Sigmoid colon (tissue), 4 donors: Measurements from ENCODE around the gene TMPRSS6.

Source experiments
- EP300 ChIP-seq, 4 donors: sonication (generic); formaldehyde crosslinking; IDR thresholded peaks; one replicate each; pipeline ENCODE4 v1.6.1; 2017; ENCODE audit warnings: antibody characterized with exemption in 4 of 4
- POLR2A ChIP-seq, 2 donors: fragments of 450-650 bp; IDR thresholded peaks; one replicate each; pipeline ENCODE4 v1.6.1; 2016; ENCODE audit warnings: antibody characterized with exemption in 2 of 2, mild to moderate bottlenecking in 2 of 2, moderate library complexity in 2 of 2
- POLR2AphosphoS5 ChIP-seq, 4 donors: sonication (generic); formaldehyde crosslinking; IDR thresholded peaks; one replicate each; pipeline ENCODE4 v1.6.1; 2017; ENCODE audit warnings: antibody characterized with exemption in 4 of 4
- TF ChIP-seq, protein P1 (sequence below), 4 experiments: fragments of 450-650 bp in 3 of 4; fragments of 200-600 bp in 1 of 4; IDR thresholded peaks; one replicate each; pipeline ENCODE4 v1.5.1; 2016 to 2019; ENCODE audit warnings: antibody characterized with exemption in 4 of 4, mild to moderate bottlenecking in 3 of 4, moderate library complexity in 2 of 4

DNA sequence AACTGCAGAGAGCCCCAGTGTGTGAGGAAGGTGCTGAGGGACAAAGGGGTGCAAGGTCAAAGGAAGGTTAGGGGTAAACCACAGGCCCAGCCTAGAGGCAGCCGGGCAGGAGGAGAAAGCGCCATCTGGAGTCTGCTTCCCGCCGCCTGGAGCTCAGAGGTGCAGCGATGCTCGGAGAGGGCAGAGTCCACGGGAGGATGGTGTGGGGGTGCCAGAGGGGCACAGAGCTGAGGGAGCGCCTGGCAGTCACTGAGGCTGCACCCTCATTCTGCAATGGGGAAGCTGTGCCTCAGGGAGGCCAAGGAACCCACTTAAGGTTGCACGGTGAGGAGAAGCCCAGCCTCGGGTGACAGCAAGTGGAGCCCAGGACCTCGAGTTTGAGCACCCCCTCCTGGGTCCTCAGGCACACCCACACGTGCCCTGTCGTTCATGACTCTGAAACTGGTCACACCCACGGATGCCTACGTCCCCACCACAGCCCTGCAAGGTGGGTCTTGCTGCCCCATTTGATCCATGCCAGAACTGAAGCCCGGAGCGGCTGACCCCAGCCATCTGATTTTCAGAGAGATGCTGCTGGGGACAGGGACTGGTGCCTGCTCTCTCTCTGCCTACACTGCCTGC, 38.6 kb upstream of the TMPRSS6 start:
- TF ChIP-seq POLR2A (IDR thresholded peaks at IDR 0.05) (no peak), EP300 (IDR thresholded peaks at IDR 0.05) (no peak), POLR2AphosphoS5 (IDR thresholded peaks at IDR 0.05) (no peak)
- TF ChIP-seq, protein P1, sequence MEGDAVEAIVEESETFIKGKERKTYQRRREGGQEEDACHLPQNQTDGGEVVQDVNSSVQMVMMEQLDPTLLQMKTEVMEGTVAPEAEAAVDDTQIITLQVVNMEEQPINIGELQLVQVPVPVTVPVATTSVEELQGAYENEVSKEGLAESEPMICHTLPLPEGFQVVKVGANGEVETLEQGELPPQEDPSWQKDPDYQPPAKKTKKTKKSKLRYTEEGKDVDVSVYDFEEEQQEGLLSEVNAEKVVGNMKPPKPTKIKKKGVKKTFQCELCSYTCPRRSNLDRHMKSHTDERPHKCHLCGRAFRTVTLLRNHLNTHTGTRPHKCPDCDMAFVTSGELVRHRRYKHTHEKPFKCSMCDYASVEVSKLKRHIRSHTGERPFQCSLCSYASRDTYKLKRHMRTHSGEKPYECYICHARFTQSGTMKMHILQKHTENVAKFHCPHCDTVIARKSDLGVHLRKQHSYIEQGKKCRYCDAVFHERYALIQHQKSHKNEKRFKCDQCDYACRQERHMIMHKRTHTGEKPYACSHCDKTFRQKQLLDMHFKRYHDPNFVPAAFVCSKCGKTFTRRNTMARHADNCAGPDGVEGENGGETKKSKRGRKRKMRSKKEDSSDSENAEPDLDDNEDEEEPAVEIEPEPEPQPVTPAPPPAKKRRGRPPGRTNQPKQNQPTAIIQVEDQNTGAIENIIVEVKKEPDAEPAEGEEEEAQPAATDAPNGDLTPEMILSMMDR (IDR thresholded peaks at IDR 0.05) = no peak
